Heart left ventricle (tissue), 16 donors: ENCODE measurements around the gene PNPLA2. TPM values are rescaled to one million over a fixed set of nuclear protein-coding genes. Genes with fewer than 3 reads are reported as not detected.

ENCODE experiments used
- ATAC-seq, 4 donors: fragments of 200-7000 bp; cut with Tn5 transposase; one replicate each; pipeline ENCODE4 v1.9.1; 2020 to 2022; ENCODE audit warnings: moderate library complexity in 4 of 4, mild to moderate bottlenecking in 3 of 4, moderate number of reproducible peaks in 1 of 4
- DNase-seq, 5 donors: peaks; one replicate each; pipeline ENCODE4 v3.0.0-alpha.2; 2020
- H3K27ac ChIP-seq, 12 donors: fragments of 200-600 bp; sonication (generic) in 4 of 12; one replicate each; pipeline versions ENCODE4 v1.5.0 to v1.8.0; 2016 to 2022; ENCODE audit warnings: mild to moderate bottlenecking in 2 of 12
- H3K27me3 ChIP-seq, 9 donors: fragments of 200-600 bp; sonication (generic) in 2 of 9; one replicate each; pipeline versions ENCODE4 v1.5.1 to v1.8.0; 2016 to 2022; ENCODE audit warnings: mild to moderate bottlenecking in 3 of 9
- H3K36me3 ChIP-seq, 9 donors: fragments of 200-600 bp; sonication (generic) in 2 of 9; one replicate each; pipeline versions ENCODE4 v1.5.0 to v1.8.0; 2018 to 2022; ENCODE audit warnings: mild to moderate bottlenecking in 2 of 9
- H3K4me1 ChIP-seq, 12 donors: fragments of 200-600 bp; sonication (generic) in 4 of 12; one replicate each; pipeline versions ENCODE4 v1.5.0 to v1.8.0; 2016 to 2022; ENCODE audit warnings: mild to moderate bottlenecking in 3 of 12
- H3K4me3 ChIP-seq, 12 donors: fragments of 200-600 bp; sonication (generic) in 4 of 12; one replicate each; pipeline versions ENCODE4 v1.5.0 to v1.8.0; 2017 to 2022; ENCODE audit warnings: mild to moderate bottlenecking in 9 of 12, moderate library complexity in 4 of 12
- H3K9me3 ChIP-seq, 12 donors: fragments of 200-600 bp; sonication (generic) in 4 of 12; one replicate each; pipeline versions ENCODE4 v1.5.0 to v1.8.0; 2016 to 2022; ENCODE audit warnings: mild to moderate bottlenecking in 1 of 12
- CTCF ChIP-seq, 12 donors: fragments of 200-600 bp; sonication (generic) in 4 of 12; IDR thresholded peaks; one replicate each; pipeline versions ENCODE4 v1.5.0 to v1.8.0; 2018 to 2022; ENCODE audit warnings: antibody characterized with exemption in 12 of 12, mild to moderate bottlenecking in 5 of 12
- POLR2A ChIP-seq, 2 donors: fragments of 450-650 bp; IDR thresholded peaks; one replicate each; pipeline ENCODE4 v1.6.1; 2017; ENCODE audit warnings: antibody characterized with exemption in 2 of 2, mild to moderate bottlenecking in 2 of 2, moderate library complexity in 2 of 2
- WGBS, 4 donors: extraction: QIAGEN DNeasy Blood & Tissue Kit in 2 of 4; methylation state at CpG; one replicate each; pipeline versions ENCODE4 v1.1.5 to v1.1.7; 2013 to 2018; 5-methylcytosine and 5-hydroxymethylcytosine counted together
- intact Hi-C, 10 donors: fragments of 100-400 bp; cut with DNase I; formaldehyde crosslinking; loops; one replicate each; pipeline versions ENCODE4 v1.11.1 to v1.14.2; 2022
- polyA plus RNA-seq, 2 donors: library from polyadenylated mRNA; stranded (reverse); fragments of 200-250 nt; gene quantifications; one replicate each; pipeline ENCODE4 v1.2.3, GENCODE V29; 2013
- total RNA-seq, 9 donors: library from RNA; depleted of rRNA in 2 of 9; stranded (reverse); fragments of >200 nt in 2 of 9; fragmentation: NEBNext Ultra II Directional in 3 of 9; extraction: Animal tissue kit (Norgen Biotek cat#: 25700) in 3 of 9; gene quantifications; one replicate each; pipeline versions ENCODE4 v1.1.0 to v1.2.4, GENCODE V29; 2016 to 2023
- donor health status: ischemic (EF 13 %, LVEDD 7.1; RV severe dilation, severe dysfunction).
- donor health status: healthy with polysubstance abuse.
- donor health status: DM: no; HTN: yes; CAD: no.
- donor health status: DM: no; HTN: no; CAD: no.
- donor health status: ischemic (EF 25% LVEDD 6.9; RV normal size, moderate dysfunction).
- donor health status: ischemic (EF 25% LVEDD 5.7; RV mildly dilated, moderate dysfunction).
- donor health status: healthy.
- donor health status: DM: yes; HTN: yes; CAD: no.
- donor health status: ischemic (EF 35%, LVEDD 5.7; RV mildly dilated, moderate dysfunction).
- donor health status: nonischemic (EF 11% LVEDD 7.7; RV severe dilation, severe dysfunction).
- donor health status: DM: yes; HTN: yes; CAD: no.
- donor health status: PGD.
- donor health status: ischemic (EF 29% LVEDD 5.4; RV normal size, mild dysfunction).
- donor health status: nonischemic (EF 23%, LVEDD 6.1; RV moderate dilation, normal function).

PNPLA2 gene
- total and polyA plus RNA-seq, 11 donors, result 112 to 348 (median 215) TPM

- Histone ChIP-seq H3K4me3 (peak overlapping the region in 2 of 12 donors; percentile 5 to 31), H3K9me3 (no peaks in the 10 kb centered on the region), H3K27ac (peak overlapping the region in 8 of 12 donors; percentile 0 to 79 (median 58)), H3K4me1 (peaks cover 4 to 42% (median 18%) of the 10 kb centered on the region in 12 donors), H3K36me3 (peaks cover 0 to 32% (median 26%) of the 10 kb centered on the region in 9 donors), H3K27me3 (no peaks in the 10 kb centered on the region)
- WGBS, 4 donors, result 83 to 88% (median 87%) methylated on average over 9 to 21 of the region's 21 CpGs
- TF ChIP-seq CTCF (IDR thresholded peaks at IDR 0.05) (no peak), POLR2A (IDR thresholded peaks at IDR 0.05) (no peak)
- no peak for ATAC-seq
- intact Hi-C loops, result no loop called here
- no peak for DNase-seq
Measured at GRCh38 chr11:860234-861104, 41.8 kb downstream of the PNPLA2 start.

- WGBS, 4 donors, result 93 to 96% (median 94%) methylated on average over 14 of the region's 14 CpGs
- peaks cover 4 to 36% (median 18%) of the 10 kb centered on the region in 12 donors for H3K4me1 ChIP-seq
- intact Hi-C loops, result no loop called here
Measured at GRCh38 chr11:861105-861479, 42.4 kb downstream of the PNPLA2 start.

GRCh38 chr11:862081-862661, 43.5 kb downstream of the PNPLA2 start:
- DNase-seq (peak in 1 of 5 donors; percentile 50), ATAC-seq (no peak)
- Histone ChIP-seq H3K4me3 (no peak overlapping the region), H3K27ac (no peak overlapping the region), H3K27me3 (no peaks in the 10 kb centered on the region), H3K4me1 (peaks cover 4 to 25% (median 12%) of the 10 kb centered on the region in 12 donors), H3K36me3 (peaks cover 0 to 45% (median 35%) of the 10 kb centered on the region in 9 donors), H3K9me3 (no peaks in the 10 kb centered on the region)
- intact Hi-C loops, result no loop called here
- 51 to 57% (median 54%) methylated on average over 6 to 20 of the region's 20 CpGs for WGBS, 4 donors
- TF ChIP-seq POLR2A (IDR thresholded peaks at IDR 0.05) (no peak), CTCF (IDR thresholded peaks at IDR 0.05) (no peak)

More at GRCh38 chr11:861105-861479, 42.4 kb downstream of the PNPLA2 start:
- Histone ChIP-seq H3K27me3 (no peaks in the 10 kb centered on the region), H3K4me3 (no peak overlapping the region), H3K27ac (no peak overlapping the region), H3K9me3 (no peaks in the 10 kb centered on the region), H3K36me3 (peaks cover 0 to 36% (median 31%) of the 10 kb centered on the region in 9 donors)
- ATAC-seq (no peak), DNase-seq (no peak)
- no peak for TF ChIP-seq CTCF (IDR thresholded peaks at IDR 0.05)

- intact Hi-C loops, result no loop called here
- Histone ChIP-seq H3K4me1 (peaks cover 4 to 25% (median 12%) of the 10 kb centered on the region in 12 donors), H3K27ac (no peak overlapping the region), H3K27me3 (no peaks in the 10 kb centered on the region), H3K36me3 (peaks cover 0 to 46% (median 35%) of the 10 kb centered on the region in 9 donors), H3K9me3 (no peaks in the 10 kb centered on the region), H3K4me3 (no peak overlapping the region)
- no peak for ATAC-seq
- no peak for TF ChIP-seq CTCF (IDR thresholded peaks at IDR 0.05)
- TF ChIP-seq POLR2A (IDR thresholded peaks at IDR 0.05), result no peak
- WGBS, 4 donors, result 76 to 85% (median 80%) methylated on average over 1 to 12 of the region's 12 CpGs
- DNase-seq, result no peak
Measured at GRCh38 chr11:862696-863022, 43.9 kb downstream of the PNPLA2 start.
